DND-41 (cell line): ENCODE data around the gene PLA2G2A.

Experiments
- ATAC-seq: fragments of 200-7000 bp; cut with Tn5 transposase; 3 replicates; pipeline ENCODE4 v1.9.1; 2021; ENCODE audit warnings: low read depth; ENCODE audit not compliant: insufficient read depth
- DNase-seq: peaks from one replicate; pipeline ENCODE4 v3.0.0-alpha.2; 2020
- H2AFZ ChIP-seq: 2 replicates; pipeline ENCODE4 v1.6.0; 2012; ENCODE audit warnings: low read depth, low read length
- H3K27ac ChIP-seq: 2 replicates; pipeline ENCODE4 v1.5.1; 2012; ENCODE audit warnings: low read length, inconsistent platforms
- H3K27me3 ChIP-seq: fragments of 200-600 bp; sonication (generic); 2 replicates; pipeline ENCODE4 v1.6.0; 2012; ENCODE audit warnings: low read length, mild to moderate bottlenecking, inconsistent platforms; ENCODE audit not compliant: insufficient read depth, poor library complexity
- H3K36me3 ChIP-seq: 2 replicates; pipeline ENCODE4 v1.5.1; 2012; ENCODE audit warnings: low read length, inconsistent platforms; ENCODE audit not compliant: insufficient read depth
- H3K4me1 ChIP-seq: 2 replicates; pipeline ENCODE4 v1.5.1; 2012; ENCODE audit warnings: mild to moderate bottlenecking, low read length; ENCODE audit not compliant: insufficient read depth
- H3K4me2 ChIP-seq: 2 replicates; pipeline ENCODE4 v1.6.0; 2012; ENCODE audit warnings: mild to moderate bottlenecking, moderate library complexity, low read length, inconsistent platforms; ENCODE audit not compliant: insufficient read depth
- H3K4me3 ChIP-seq, 2 experiments: fragments of 200-600 bp in 1 of 2; shearing (Covaris generic) in 1 of 2; 2 replicates each; pipeline ENCODE4 v1.5.1; 2012 to 2016; ENCODE audit warnings: inconsistent platforms in 2 of 2, low read length in 2 of 2, mild to moderate bottlenecking in 2 of 2, low read depth in 1 of 2, moderate library complexity in 1 of 2
- H3K79me2 ChIP-seq: 2 replicates; pipeline ENCODE4 v1.6.0; 2012; ENCODE audit warnings: low read length, inconsistent platforms; ENCODE audit not compliant: insufficient read depth
- H3K9ac ChIP-seq: 2 replicates; pipeline ENCODE4 v1.6.0; 2012; ENCODE audit warnings: low read depth, mild to moderate bottlenecking, inconsistent platforms, low read length, moderate library complexity
- H3K9me3 ChIP-seq: 2 replicates; pipeline ENCODE4 v1.5.1; 2012; ENCODE audit warnings: low read length, moderate library complexity, mild to moderate bottlenecking, inconsistent platforms; ENCODE audit not compliant: insufficient read depth, severe bottlenecking
- H4K20me1 ChIP-seq: 2 replicates; pipeline ENCODE4 v1.6.0; 2012; ENCODE audit warnings: low read length; ENCODE audit not compliant: insufficient read depth
- EZH2 ChIP-seq: IDR thresholded peaks from 3 replicates; pipeline ENCODE4 v1.6.1; 2012; ENCODE audit warnings: borderline replicate concordance, low read depth, mild to moderate bottlenecking, moderate library complexity, low read length, inconsistent platforms; ENCODE audit not compliant: severe bottlenecking
- TF ChIP-seq, protein P1 (sequence below): IDR thresholded peaks from 2 replicates; pipeline ENCODE4 v1.5.1; 2012; ENCODE audit warnings: borderline replicate concordance, low read length, moderate library complexity, mild to moderate bottlenecking; ENCODE audit not compliant: poor library complexity, severe bottlenecking; ENCODE audit errors: extremely low read depth

Gene PLA2G2A

GRCh38 chr1:19981507-19982312, 2.3 kb upstream of the PLA2G2A start:
- Histone ChIP-seq H2AFZ (no peak overlapping the region), H3K79me2 (no peaks in the 10 kb centered on the region), H3K9ac (no peak overlapping the region), H3K4me3 (no peak overlapping the region), H3K9me3 (no peaks in the 10 kb centered on the region), H3K4me1 (no peaks in the 10 kb centered on the region), H4K20me1 (no peaks in the 10 kb centered on the region), H3K4me2 (no peak overlapping the region), H3K36me3 (no peaks in the 10 kb centered on the region), H3K27me3 (peaks cover 10% of the 10 kb centered on the region), H3K27ac (no peak overlapping the region)
- no peak for DNase-seq
- TF ChIP-seq, protein P1, sequence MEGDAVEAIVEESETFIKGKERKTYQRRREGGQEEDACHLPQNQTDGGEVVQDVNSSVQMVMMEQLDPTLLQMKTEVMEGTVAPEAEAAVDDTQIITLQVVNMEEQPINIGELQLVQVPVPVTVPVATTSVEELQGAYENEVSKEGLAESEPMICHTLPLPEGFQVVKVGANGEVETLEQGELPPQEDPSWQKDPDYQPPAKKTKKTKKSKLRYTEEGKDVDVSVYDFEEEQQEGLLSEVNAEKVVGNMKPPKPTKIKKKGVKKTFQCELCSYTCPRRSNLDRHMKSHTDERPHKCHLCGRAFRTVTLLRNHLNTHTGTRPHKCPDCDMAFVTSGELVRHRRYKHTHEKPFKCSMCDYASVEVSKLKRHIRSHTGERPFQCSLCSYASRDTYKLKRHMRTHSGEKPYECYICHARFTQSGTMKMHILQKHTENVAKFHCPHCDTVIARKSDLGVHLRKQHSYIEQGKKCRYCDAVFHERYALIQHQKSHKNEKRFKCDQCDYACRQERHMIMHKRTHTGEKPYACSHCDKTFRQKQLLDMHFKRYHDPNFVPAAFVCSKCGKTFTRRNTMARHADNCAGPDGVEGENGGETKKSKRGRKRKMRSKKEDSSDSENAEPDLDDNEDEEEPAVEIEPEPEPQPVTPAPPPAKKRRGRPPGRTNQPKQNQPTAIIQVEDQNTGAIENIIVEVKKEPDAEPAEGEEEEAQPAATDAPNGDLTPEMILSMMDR = no peak
- TF ChIP-seq EZH2 = no peak
- ATAC-seq = no peak

GRCh38 chr1:19981170-19981506, 1.7 kb upstream of the PLA2G2A start:
- Histone ChIP-seq H3K9ac (no peak overlapping the region), H3K36me3 (no peaks in the 10 kb centered on the region), H3K4me2 (no peak overlapping the region), H4K20me1 (no peaks in the 10 kb centered on the region), H3K27ac (no peak overlapping the region), H2AFZ (no peak overlapping the region), H3K27me3 (peaks cover 12% of the 10 kb centered on the region), H3K9me3 (no peaks in the 10 kb centered on the region), H3K79me2 (no peaks in the 10 kb centered on the region), H3K4me1 (no peaks in the 10 kb centered on the region), H3K4me3 (no peak overlapping the region)
- DNase-seq (no peak), ATAC-seq (no peak)
- no peak for TF ChIP-seq EZH2
- TF ChIP-seq, protein P1 = no peak

- H4K20me1 ChIP-seq = no peaks in the 10 kb centered on the region
- H3K4me3 ChIP-seq = no peak overlapping the region
- DNase-seq (no peak), ATAC-seq (no peak)
- H3K79me2 ChIP-seq = no peaks in the 10 kb centered on the region
- no peak overlapping the region for H2AFZ ChIP-seq
- H3K27me3 ChIP-seq = peaks cover 12% of the 10 kb centered on the region
- TF ChIP-seq, protein P1 = no peak
- no peak for TF ChIP-seq EZH2
- H3K36me3 ChIP-seq = no peaks in the 10 kb centered on the region
- H3K27ac ChIP-seq = no peak overlapping the region
- no peaks in the 10 kb centered on the region for H3K9me3 ChIP-seq
- no peak overlapping the region for H3K9ac ChIP-seq
- no peaks in the 10 kb centered on the region for H3K4me1 ChIP-seq
- H3K4me2 ChIP-seq = no peak overlapping the region
Measured at GRCh38 chr1:19980314-19980713, 896 bp upstream of the PLA2G2A start.
